IPS-NIHi7 (cell line): Measurements from ENCODE around the gene ADCY5.

Experiments used
- DNase-seq: peaks from one replicate; pipeline ENCODE4 v3.0.0; 2012; ENCODE audit warnings: mixed read lengths; ENCODE audit errors: extremely low spot score

Gene ADCY5

GRCh38 chr3:123342631-123343080 is 106.2 kb downstream of the ADCY5 start:
- no peak for DNase-seq

GRCh38 chr3:123341871-123342630 is 106.8 kb downstream of the ADCY5 start:
- DNase-seq: no peak

- DNase-seq: no peak
Measured at GRCh38 chr3:123340336-123340735, 108.6 kb downstream of the ADCY5 start.

GRCh38 chr3:123339302-123339701 is 109.6 kb downstream of the ADCY5 start:
- no peak for DNase-seq

GRCh38 chr3:123338620-123339061 is 110.2 kb downstream of the ADCY5 start:
- no peak for DNase-seq

- no peak for DNase-seq
Measured at GRCh38 chr3:123337948-123338619, 110.8 kb downstream of the ADCY5 start.

GRCh38 chr3:123337226-123337625 is 111.7 kb downstream of the ADCY5 start:
- no peak for DNase-seq

- DNase-seq: no peak
Measured at GRCh38 chr3:123336441-123336851, 112.4 kb downstream of the ADCY5 start.

- DNase-seq: no peak
Measured at GRCh38 chr3:123336001-123336400, 112.9 kb downstream of the ADCY5 start.

GRCh38 chr3:123335007-123335670 is 113.8 kb downstream of the ADCY5 start:
- DNase-seq: no peak

- no peak for DNase-seq
Measured at GRCh38 chr3:123334056-123334455, 114.8 kb downstream of the ADCY5 start.

GRCh38 chr3:123333401-123333800 is 115.5 kb downstream of the ADCY5 start:
- no peak for DNase-seq

- no peak for DNase-seq
Measured at GRCh38 chr3:123332124-123332641, 116.7 kb downstream of the ADCY5 start.

- DNase-seq: no peak
Measured at GRCh38 chr3:123331651-123332050, 117.2 kb downstream of the ADCY5 start.

- DNase-seq: peak; percentile 52
Measured at GRCh38 chr3:123331006-123331405, 117.9 kb downstream of the ADCY5 start.

- no peak for DNase-seq
Measured at GRCh38 chr3:123330441-123330991, 118.4 kb downstream of the ADCY5 start.

GRCh38 chr3:123329636-123330340 is 119.1 kb downstream of the ADCY5 start:
- no peak for DNase-seq

- DNase-seq: peak; percentile 90
Measured at GRCh38 chr3:123328851-123329635, 119.8 kb downstream of the ADCY5 start.

- no peak for DNase-seq
Measured at GRCh38 chr3:123327956-123328850, 120.7 kb downstream of the ADCY5 start.

GRCh38 chr3:123327480-123327879 is 121.4 kb downstream of the ADCY5 start:
- DNase-seq: no peak
